H54 (cell line): ENCODE results near the gene ETNK2.

Experiments used
- DNase-seq: peaks from one replicate; pipeline ENCODE4 v3.0.0; 2011; ENCODE audit warnings: low spot score, mixed read lengths; ENCODE audit not compliant: insufficient read length
- FAIRE-seq: peaks from 3 replicates; lab custom pipeline; 2011; peaks lifted over from hg19 to GRCh38; lab: Jason Lieb, UNC
- POLR2A ChIP-seq: IDR thresholded peaks from 2 replicates; pipeline ENCODE4 v1.6.1; 2011; ENCODE audit warnings: low read depth, mild to moderate bottlenecking, low read length

The ETNK2 gene

DNA sequence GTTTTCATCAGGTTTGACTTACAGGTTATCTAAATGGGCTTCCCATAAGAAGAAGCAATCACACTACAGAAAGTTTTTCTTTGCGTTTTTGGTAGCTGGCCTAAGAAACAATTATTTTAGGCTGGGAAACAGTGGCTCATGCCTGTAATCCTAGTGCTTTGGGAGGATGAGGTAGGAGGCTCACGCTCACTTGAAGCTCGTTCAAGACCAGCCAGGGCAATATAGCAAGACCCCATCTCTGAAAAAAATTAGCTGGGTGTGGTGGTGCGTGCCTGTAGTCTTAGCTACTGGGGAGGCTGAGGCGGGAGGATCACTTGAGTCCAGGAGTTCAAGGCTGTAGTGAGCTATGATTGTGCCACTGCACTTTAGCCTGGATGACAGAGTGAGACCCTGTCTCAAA, 15.9 kb upstream of the ETNK2 start:
- FAIRE-seq: no peak
- TF ChIP-seq POLR2A: no peak
- no peak for DNase-seq

DNA sequence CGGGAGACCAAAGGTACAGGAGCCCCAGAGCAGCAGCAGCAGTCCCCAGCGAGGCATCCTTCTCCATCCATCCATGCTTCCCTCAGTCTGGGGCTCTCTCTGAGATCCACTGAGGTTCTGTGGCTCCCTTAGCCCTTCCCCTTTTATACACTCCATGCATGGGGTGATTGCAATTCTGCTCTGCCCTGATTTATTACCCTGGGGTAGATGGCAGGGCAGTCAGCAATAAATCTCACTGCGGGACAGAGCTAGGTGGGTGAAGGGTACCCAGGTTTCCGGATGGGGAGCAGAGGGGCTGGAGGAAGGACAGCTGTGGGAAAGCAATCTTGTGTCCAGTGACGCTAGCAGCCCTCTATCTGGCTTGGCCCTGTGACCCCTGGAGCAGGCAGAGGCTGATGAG, 14.4 kb upstream of the ETNK2 start, which contains the start of gene REN:
TSS of gene REN (minus strand) at position 119 of the 400 bp plus-strand sequence. CDS start at position 75, 44 bp downstream.
- TF ChIP-seq POLR2A: no peak
- DNase-seq (no peak), FAIRE-seq (no peak)

DNA sequence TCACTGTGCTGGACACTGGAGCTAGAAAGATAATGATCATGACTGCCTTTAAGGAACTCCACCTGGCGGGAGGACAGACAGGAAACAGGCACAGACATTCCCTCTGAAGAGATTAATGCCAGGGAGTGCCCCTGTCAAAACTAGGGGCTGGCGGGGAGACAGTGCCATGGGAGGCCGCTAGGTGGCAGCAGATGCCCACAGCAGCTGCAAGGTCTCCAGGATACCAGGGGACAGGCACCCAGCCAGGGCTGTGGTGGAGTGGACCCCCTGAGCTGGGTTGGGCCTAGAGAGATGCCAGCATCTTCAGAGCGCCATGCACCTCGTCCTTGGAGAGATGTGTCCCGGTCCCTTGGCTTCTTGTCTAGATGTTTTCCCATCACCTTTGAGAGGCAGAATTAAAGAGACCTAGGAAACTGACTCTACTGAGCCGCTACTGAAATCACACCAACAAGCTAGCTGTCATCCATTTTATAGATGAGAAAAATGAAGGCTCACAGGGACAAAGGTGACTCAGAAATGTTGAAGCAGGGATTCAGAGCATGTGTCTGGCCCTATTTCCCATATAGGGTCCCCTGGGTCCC, 10.7 kb upstream of the ETNK2 start:
- FAIRE-seq (no peak), DNase-seq (peak; percentile 86)
- no peak for TF ChIP-seq POLR2A

DNA sequence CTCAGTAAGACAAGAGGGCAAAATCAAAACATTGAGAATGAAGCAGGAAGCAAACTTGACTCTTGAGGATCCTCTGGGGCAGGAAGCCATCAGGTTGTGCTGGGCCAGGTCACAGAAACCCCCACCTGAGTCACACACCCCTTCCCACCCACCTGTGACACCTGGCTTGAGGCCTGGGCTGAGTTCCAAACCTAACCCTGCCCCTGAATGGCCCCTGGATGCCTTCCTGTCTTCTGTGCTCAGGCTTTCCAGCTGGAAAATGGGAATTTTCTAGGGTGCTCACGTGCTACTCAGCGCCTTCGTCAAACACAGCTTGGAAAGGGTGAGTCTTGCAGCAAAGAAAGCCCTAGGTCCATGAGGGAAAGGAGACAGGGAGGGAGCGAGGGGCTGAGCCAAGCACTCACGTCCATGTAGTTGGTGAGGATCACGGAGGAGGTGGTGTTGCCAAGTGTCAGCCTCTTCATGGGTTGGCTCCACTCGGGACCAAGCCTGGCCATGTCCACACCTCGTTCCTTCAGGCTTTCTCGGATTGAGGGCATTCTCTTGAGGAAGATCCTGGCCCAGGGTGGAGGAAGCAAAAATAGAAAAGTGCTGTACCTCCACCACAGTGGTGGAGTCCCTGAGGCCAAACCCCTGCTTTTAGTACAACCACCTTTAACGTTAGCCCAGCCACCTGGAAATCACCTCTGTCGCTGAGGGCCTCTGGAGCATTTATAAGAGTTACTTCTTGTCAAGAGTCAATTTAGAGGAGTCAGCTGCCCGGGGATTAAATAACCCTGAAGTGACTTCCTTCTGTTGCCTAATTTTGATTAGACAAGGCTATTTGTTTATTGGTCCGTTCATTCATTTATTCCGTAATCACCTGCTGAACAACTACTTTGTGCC, 10.0 kb upstream of the ETNK2 start:
- FAIRE-seq: no peak
- no peak for TF ChIP-seq POLR2A
- no peak for DNase-seq

DNA sequence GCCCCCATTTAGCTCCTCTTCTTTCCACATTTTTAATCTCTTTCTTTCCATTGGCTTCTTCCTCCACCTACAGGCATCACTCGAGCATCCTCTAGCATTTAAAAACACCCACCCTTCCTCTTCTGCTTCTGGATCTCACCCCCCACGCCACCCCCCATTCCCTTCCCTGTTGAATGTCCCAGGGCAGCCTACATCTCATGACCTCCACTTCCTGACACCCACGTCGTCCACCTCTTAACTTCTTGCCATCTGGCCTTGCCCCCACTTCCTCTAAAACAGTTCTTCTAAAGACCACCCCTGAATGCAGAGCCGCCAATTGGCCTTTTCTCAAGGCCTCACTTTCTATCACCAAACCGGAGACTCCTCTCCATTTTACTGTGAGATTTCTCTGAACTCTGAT, 6.1 kb upstream of the ETNK2 start:
- TF ChIP-seq POLR2A: no peak
- DNase-seq (no peak), FAIRE-seq (no peak)

- no peak for DNase-seq
- TF ChIP-seq POLR2A: no peak
- no peak for FAIRE-seq
Observed at GRCh38 chr1:204155881-204156280, 4.0 kb upstream of the ETNK2 start.

DNA sequence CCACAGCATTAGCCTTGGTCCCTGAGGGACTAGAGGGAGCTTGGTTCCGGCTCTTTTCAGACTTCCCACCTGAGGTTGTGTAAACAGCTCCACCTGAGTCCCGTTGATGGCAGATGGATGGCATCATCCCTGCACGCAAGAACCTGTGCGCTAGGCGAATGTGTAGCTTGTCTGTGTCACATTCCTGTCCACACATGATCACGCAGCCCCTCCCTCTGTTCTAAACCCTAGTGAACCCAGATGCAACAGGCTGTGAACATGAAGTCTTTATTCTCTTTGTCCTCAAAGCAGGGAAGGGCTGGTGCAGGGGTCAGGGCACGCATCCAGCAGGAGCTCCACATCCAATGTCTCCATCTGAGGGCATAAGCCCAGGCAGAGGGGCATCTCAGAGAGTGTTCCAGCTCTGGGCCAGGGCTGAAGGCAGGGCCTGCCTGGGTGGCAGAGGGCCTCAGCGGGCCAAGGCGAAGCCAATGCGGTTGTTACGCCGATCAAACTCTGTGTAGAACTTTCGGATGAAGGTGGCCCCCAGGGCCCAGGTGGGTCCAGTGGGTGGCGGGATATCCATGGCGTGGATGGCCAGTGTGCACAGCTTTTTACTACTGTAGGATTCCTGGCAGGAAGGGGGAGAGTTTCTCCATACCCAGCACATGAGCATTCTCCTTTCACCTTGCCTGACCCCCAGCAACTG, 2.9 kb upstream of the ETNK2 start:
- DNase-seq (no peak), FAIRE-seq (no peak)
- no peak for TF ChIP-seq POLR2A

DNA sequence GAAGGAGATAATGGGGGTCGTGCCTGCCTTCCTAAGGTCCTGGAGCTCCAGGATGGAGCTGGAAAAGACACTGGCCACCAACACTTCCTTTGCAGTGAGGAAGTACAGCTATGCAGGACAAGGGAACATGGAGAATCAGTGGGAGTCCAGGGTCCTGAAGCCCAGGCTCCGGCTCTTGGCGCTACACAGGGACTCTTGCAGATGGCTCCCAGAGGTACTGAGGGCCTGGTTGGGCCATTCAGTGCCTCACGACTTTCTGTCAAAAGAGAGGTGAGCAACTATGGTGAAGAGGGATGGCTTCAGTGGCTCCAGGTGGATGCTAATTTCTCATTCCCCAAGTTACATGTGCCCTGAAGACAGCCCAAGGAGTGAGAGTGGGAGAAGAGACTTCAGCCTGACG, 1.8 kb upstream of the ETNK2 start:
- FAIRE-seq: no peak
- DNase-seq: no peak
- TF ChIP-seq POLR2A: no peak

DNA sequence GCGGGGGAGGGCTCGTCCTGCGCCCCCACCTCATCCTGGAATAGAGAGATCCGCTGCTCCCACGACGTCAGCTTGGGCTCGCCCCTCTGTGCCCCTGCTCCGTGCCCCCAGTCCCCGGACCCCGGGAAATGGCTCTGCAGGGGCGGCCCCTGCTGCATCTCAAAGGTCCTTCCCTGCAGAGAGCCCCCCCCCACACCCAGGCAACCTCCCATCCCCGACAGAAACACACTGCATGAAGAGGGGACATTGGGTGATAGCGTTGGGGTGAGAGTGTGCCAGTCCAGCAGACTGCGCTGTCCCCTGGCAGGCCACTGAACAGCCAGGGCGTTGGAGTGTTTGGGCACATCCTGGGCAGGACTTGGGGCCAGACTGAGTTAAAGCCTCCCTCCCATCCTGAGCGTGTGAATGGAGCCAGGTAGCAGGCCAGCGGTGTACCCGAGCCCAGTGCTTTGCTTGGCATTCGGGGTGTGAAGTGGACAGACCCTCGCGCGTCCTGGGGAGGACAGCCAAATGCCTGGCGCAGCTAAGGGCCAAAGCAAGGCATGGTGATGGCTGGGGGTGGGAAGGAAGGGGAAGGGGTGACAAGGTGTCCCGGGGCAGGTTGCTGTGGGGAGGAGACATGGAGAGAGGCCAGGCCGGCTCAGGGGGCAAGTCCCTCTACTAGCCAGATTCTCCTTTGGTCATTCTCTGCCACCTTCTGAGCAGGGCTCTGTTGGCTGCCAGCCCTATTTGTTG, 633 bp upstream of the ETNK2 start:
- DNase-seq: no peak
- peak; percentile 54 for TF ChIP-seq POLR2A

GRCh38 chr1:204150702-204151551, 917 bp downstream of the ETNK2 start:
- no peak; the same call in 1 of the 2 replicates for TF ChIP-seq POLR2A
- FAIRE-seq (no peak), DNase-seq (no peak)

More for the DNA sequence above, 633 bp upstream of the ETNK2 start:
- FAIRE-seq: no peak

DNA sequence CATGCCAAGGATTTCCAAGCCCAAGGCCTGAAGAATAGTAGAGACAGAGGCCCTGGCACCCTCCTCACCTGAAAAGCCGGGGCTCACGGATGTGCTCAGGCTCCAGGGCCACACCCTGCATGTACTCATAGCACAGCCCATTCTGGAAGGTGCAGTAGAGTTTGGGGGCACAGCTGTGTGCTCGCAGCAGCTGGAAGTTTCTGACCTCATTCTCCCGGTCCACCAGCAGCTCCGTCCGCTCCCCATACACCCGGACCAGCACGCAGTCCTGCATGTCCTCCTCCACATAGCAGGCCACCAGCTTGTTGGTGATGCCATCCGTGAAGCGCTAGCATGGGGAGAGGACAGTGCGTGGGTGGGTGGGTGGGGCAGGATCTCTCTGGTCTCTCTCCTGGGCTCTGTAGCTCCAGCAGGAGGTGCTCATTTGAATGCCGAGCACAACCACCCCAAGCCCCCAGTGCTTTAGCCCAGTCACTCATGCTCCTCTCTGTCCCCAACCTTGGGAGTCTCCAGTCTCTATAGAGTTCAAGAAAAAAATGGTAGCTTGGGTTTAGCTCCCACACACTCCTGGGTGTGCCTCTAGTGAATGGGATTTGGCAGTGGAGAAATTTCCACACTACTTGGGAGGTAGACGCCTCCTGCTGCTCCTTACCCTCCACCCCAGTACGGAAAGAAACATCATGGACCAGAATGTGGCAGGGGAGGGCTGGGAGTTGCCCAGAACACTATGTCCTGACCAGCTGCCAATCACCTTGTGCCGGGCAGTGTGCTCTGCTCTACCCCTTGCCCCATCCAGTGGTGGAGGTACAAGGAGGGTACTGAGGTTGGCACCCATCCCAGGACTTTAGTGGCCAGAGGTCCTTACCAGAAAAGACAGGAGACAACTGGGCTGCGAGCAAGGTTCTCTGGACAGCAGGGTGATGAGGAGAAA, 1.9 kb downstream of the ETNK2 start:
- DNase-seq: no peak
- FAIRE-seq: no peak
- no peak for TF ChIP-seq POLR2A

DNA sequence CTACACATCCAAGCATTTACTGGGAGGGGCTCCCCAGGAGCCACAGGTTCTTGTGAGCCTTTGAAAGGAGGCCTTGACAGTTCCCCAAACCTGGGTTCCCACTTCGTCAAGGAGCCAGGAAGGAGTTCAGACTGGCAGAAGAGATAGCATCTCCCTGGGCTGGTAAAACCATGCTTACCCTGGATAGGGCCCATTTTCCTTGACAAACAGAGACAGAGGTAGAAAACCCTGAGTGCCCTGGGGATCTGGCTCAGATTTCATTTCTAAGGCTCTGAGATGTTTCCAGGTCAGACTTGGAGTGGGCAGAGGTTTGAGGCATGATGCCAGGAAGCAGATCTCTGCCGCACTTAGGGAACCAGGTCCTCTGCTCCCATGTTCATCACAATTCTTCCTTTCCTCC, 2.7 kb downstream of the ETNK2 start:
- DNase-seq (no peak), FAIRE-seq (no peak)
- TF ChIP-seq POLR2A: no peak
